H9 (cell line): ENCODE measurements around the gene DPH2. TPM values are rescaled to one million over a fixed set of nuclear protein-coding genes. Genes with fewer than 3 reads are reported as not detected.

Experiments
- DNase-seq: peaks from one replicate; pipeline ENCODE4 v3.0.0-alpha.2; 2017
- H2AFZ ChIP-seq: one replicate; pipeline ENCODE4 v1.6.1; 2013; ENCODE audit warnings: mild to moderate bottlenecking, low read length, control low read depth, moderate library complexity
- H2AK5ac ChIP-seq: 2 replicates; pipeline ENCODE4 v1.6.1; 2013; ENCODE audit warnings: low read length, control low read depth, mixed read lengths; ENCODE audit not compliant: insufficient read length
- H2BK120ac ChIP-seq: one replicate; pipeline ENCODE4 v1.6.1; 2013; ENCODE audit warnings: low read depth, mild to moderate bottlenecking, low read length, control low read depth, inconsistent platforms; ENCODE audit not compliant: poor library complexity, severe bottlenecking
- H2BK12ac ChIP-seq: 2 replicates; pipeline ENCODE4 v1.6.1; 2013; ENCODE audit warnings: low read length, control low read depth, mixed read lengths, low read depth; ENCODE audit not compliant: insufficient read length
- H2BK15ac ChIP-seq: 2 replicates; pipeline ENCODE4 v1.6.1; 2013; ENCODE audit warnings: low read depth, low read length, control low read depth
- H2BK20ac ChIP-seq: one replicate; pipeline ENCODE4 v1.6.1; 2013; ENCODE audit warnings: low read depth, mild to moderate bottlenecking, low read length, control low read depth, inconsistent platforms; ENCODE audit not compliant: poor library complexity, severe bottlenecking
- H2BK5ac ChIP-seq: 2 replicates; pipeline ENCODE4 v1.6.1; 2013; ENCODE audit warnings: low read length, control low read depth, mixed read lengths; ENCODE audit not compliant: insufficient read length
- H3K14ac ChIP-seq: 2 replicates; pipeline ENCODE4 v1.6.1; 2013; ENCODE audit warnings: low read length, control low read depth; ENCODE audit not compliant: insufficient read depth
- H3K18ac ChIP-seq: 2 replicates; pipeline ENCODE4 v1.6.1; 2013; ENCODE audit warnings: low read depth, mild to moderate bottlenecking, mixed read lengths, low read length, control low read depth; ENCODE audit not compliant: insufficient read length
- H3K23ac ChIP-seq: 2 replicates; pipeline ENCODE4 v1.6.1; 2013; ENCODE audit warnings: low read length, control low read depth, mixed read lengths, low read depth; ENCODE audit not compliant: insufficient read length
- H3K23me2 ChIP-seq: 2 replicates; pipeline ENCODE4 v1.6.1; 2013; ENCODE audit warnings: low read depth, mild to moderate bottlenecking, mixed read lengths, low read length, control low read depth; ENCODE audit not compliant: insufficient read length, poor library complexity, severe bottlenecking
- H3K27ac ChIP-seq: 2 replicates; pipeline ENCODE4 v1.5.1; 2013; ENCODE audit warnings: low read length, control low read depth, mixed read lengths, low read depth; ENCODE audit not compliant: insufficient read length
- H3K27me3 ChIP-seq: 2 replicates; pipeline ENCODE4 v1.6.1; 2013; ENCODE audit warnings: low read length, control low read depth, inconsistent platforms; ENCODE audit not compliant: insufficient read depth
- H3K4ac ChIP-seq: 2 replicates; pipeline ENCODE4 v1.6.1; 2013; ENCODE audit warnings: low read depth, mild to moderate bottlenecking, control low read depth, inconsistent platforms, low read length, moderate library complexity
- H3K4me1 ChIP-seq: 2 replicates; pipeline ENCODE4 v1.6.1; 2013; ENCODE audit warnings: low read length, control low read depth, inconsistent platforms; ENCODE audit not compliant: insufficient read depth
- H3K4me2 ChIP-seq: 2 replicates; pipeline ENCODE4 v1.6.1; 2013; ENCODE audit warnings: low read length, control low read depth, mixed read lengths; ENCODE audit not compliant: insufficient read length, insufficient read depth
- H3K56ac ChIP-seq: 2 replicates; pipeline ENCODE4 v1.6.1; 2013; ENCODE audit warnings: low read depth, mild to moderate bottlenecking, mixed read lengths, low read length, control low read depth; ENCODE audit not compliant: insufficient read length
- H3K79me1 ChIP-seq: 2 replicates; pipeline ENCODE4 v1.6.1; 2013; ENCODE audit warnings: low read depth, mild to moderate bottlenecking, moderate library complexity, low read length, control low read depth, inconsistent platforms; ENCODE audit not compliant: insufficient read depth, poor library complexity, severe bottlenecking
- H3K79me2 ChIP-seq: 2 replicates; pipeline ENCODE4 v1.6.1; 2013; ENCODE audit warnings: low read length, control low read depth, inconsistent platforms; ENCODE audit not compliant: insufficient read depth
- H3K9ac ChIP-seq: 2 replicates; pipeline ENCODE4 v1.6.1; 2013; ENCODE audit warnings: low read length, control low read depth, mixed read lengths; ENCODE audit not compliant: insufficient read length; ENCODE audit errors: extremely low read depth
- H3K9me3 ChIP-seq: one replicate; pipeline ENCODE4 v1.6.1; 2013; ENCODE audit warnings: low read depth, low read length, inconsistent platforms; ENCODE audit not compliant: control insufficient read depth
- H3T11ph ChIP-seq: one replicate; pipeline ENCODE4 v1.6.1; 2013; ENCODE audit warnings: mild to moderate bottlenecking, low read length, control low read depth, inconsistent platforms
- H4K20me1 ChIP-seq: one replicate; pipeline ENCODE4 v1.6.1; 2013; ENCODE audit not compliant: control insufficient read depth, insufficient read length, insufficient read depth
- H4K5ac ChIP-seq: 2 replicates; pipeline ENCODE4 v1.6.1; 2013; ENCODE audit warnings: low read depth, mild to moderate bottlenecking, mixed read lengths, low read length, control low read depth; ENCODE audit not compliant: insufficient read length
- H4K8ac ChIP-seq: replicated peaks from 2 replicates; pipeline ENCODE4 v1.6.1; 2013; ENCODE audit warnings: low read length, control low read depth, mixed read lengths, low read depth; ENCODE audit not compliant: insufficient read length
- H4K91ac ChIP-seq: 2 replicates; pipeline ENCODE4 v1.6.1; 2013; ENCODE audit warnings: low read depth, mild to moderate bottlenecking, moderate library complexity, mixed read lengths, low read length, control low read depth; ENCODE audit not compliant: insufficient read length
- H3K27ac Mint-ChIP-seq, 3 experiments: 2 replicates in 2 of 3; 3 replicates in 1 of 3; pipeline ENCODE4 v1.8.0; 2020 to 2021; ENCODE audit warnings: mixed read lengths in 3 of 3, mild to moderate bottlenecking in 1 of 3, moderate library complexity in 1 of 3
- H3K27me3 Mint-ChIP-seq: 2 replicates; pipeline ENCODE4 v1.8.0; 2021; ENCODE audit warnings: low read depth, mild to moderate bottlenecking, moderate library complexity, mixed read lengths
- H3K36me3 Mint-ChIP-seq, 3 experiments: 2 replicates in 2 of 3; 3 replicates in 1 of 3; pipeline ENCODE4 v1.8.0; 2020 to 2021; ENCODE audit warnings: low read depth in 3 of 3, mixed read lengths in 3 of 3; ENCODE audit not compliant: insufficient read depth in 1 of 3
- H3K4me1 Mint-ChIP-seq, 2 experiments: 2 replicates each; pipeline ENCODE4 v1.8.0; 2020; ENCODE audit warnings: mixed read lengths in 2 of 2
- H3K4me3 Mint-ChIP-seq, 2 experiments: 2 replicates in 1 of 2; 3 replicates in 1 of 2; pipeline ENCODE4 v1.8.0; 2020 to 2021; ENCODE audit warnings: mild to moderate bottlenecking in 2 of 2, mixed read lengths in 2 of 2, moderate library complexity in 1 of 2
- H3K9me3 Mint-ChIP-seq, 2 experiments: 2 replicates in 1 of 2; 3 replicates in 1 of 2; pipeline ENCODE4 v1.8.0; 2020; ENCODE audit warnings: mild to moderate bottlenecking in 2 of 2, mixed read lengths in 2 of 2, moderate library complexity in 1 of 2
- WGBS: extraction: QIAGEN DNeasy Blood & Tissue Kit; methylation state at CpG from one replicate; pipeline ENCODE4 v1.1.7; 2013; ENCODE audit warnings: missing lambda C conversion rate, low lambda C conversion rate, mixed read lengths; ENCODE audit not compliant: insufficient read length; ENCODE audit errors: extremely low coverage; 5-methylcytosine and 5-hydroxymethylcytosine counted together
- total RNA-seq: library from RNA; stranded (reverse); gene quantifications from 2 replicates; pipeline ENCODE4 v1.2.1, GENCODE V29; 2021
- TF ChIP-seq, protein P1 (sequence below): fragments of 200-600 bp; sonication (generic); conservative IDR thresholded peaks from 3 replicates; pipeline ENCODE4 v1.8.0; 2021; ENCODE audit warnings: antibody characterized with exemption, mild to moderate bottlenecking

DPH2 gene
- total RNA-seq, 1 experiment from 2014 or later: 74.4 TPM

DNA sequence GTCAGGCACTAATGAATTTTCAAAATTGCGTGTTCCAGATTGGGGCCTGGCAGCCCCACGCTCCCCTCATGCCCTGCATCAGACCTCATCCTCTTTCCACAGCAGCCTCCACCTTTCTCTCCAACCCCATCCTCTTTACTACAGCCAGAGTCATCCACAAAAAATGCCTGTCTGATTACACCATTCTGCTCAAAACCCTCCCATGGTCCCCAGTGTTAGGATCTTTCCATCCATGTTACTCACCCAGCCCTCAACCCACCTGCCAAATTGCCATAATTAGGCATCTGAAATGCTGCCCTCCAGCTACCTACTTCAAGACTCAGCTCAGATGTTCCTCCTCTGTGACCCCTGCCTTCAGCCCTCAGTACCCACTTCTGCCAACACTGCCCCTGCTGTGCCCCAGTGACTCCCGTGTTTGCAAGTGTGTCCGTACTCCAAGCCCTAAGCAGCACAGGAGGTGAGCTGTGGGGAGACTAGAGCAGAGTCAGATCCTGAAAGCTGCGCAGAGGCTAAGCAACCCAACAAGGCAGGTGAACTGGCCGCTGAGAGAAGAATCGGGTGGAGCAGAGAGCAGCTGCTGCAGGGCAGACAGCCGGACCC is 36.9 kb upstream of the DPH2 start:
- H3K36me3 Mint-ChIP-seq: 0 out of 7 replicates have a peak, but pooled peaks cover 0 to 3% (median 0%) of the 10 kb centered on the region in 3 experiments
- Histone ChIP-seq H2AFZ (no peak overlapping the region), H2BK20ac (no peak overlapping the region), H3K14ac (peak overlapping the region; percentile 74; the same call in 1 of the 2 replicates), H3T11ph (no peak overlapping the region), H3K9ac (peak overlapping the region; percentile 20), H3K79me2 (no peaks in the 10 kb centered on the region), H3K79me1 (no peaks in the 10 kb centered on the region), H3K4me2 (peak overlapping the region; percentile 65), H3K9me3 (no peaks in the 10 kb centered on the region), H2BK5ac (no peak overlapping the region), H3K27ac (no peak overlapping the region), H3K4ac (no peak overlapping the region), H3K23ac (no peak overlapping the region), H2BK12ac (no peak overlapping the region), H4K5ac (no peak overlapping the region), H2BK120ac (no peak overlapping the region), H3K18ac (peak overlapping the region; percentile 37), H3K27me3 (no peaks in the 10 kb centered on the region), H3K56ac (no peak overlapping the region), H4K91ac (no peak overlapping the region), H4K20me1 (no peaks in the 10 kb centered on the region), H2AK5ac (no peak overlapping the region), H3K4me1 (peaks cover 6% of the 10 kb centered on the region; the same call in 1 of the 2 replicates), H3K23me2 (peaks cover 21% of the 10 kb centered on the region), H2BK15ac (peak overlapping the region; percentile 9; the same call in 1 of the 2 replicates), H4K8ac (no peak overlapping the region)
- H3K4me1 Mint-ChIP-seq: peaks cover 33 to 41% of the 10 kb centered on the region in 2 experiments
- WGBS: no CpG with 5 or more reads among the region's 8 CpGs
- H3K27ac Mint-ChIP-seq: peak overlapping the region in 1 of 3 experiments; percentile 49; a peak in 1 of 7 replicates
- H3K9me3 Mint-ChIP-seq: no peaks in the 10 kb centered on the region
- peaks cover 15% of the 10 kb centered on the region for H3K27me3 Mint-ChIP-seq
- peak overlapping the region; percentile 76 to 88 for H3K4me3 Mint-ChIP-seq
- TF ChIP-seq, protein P1, sequence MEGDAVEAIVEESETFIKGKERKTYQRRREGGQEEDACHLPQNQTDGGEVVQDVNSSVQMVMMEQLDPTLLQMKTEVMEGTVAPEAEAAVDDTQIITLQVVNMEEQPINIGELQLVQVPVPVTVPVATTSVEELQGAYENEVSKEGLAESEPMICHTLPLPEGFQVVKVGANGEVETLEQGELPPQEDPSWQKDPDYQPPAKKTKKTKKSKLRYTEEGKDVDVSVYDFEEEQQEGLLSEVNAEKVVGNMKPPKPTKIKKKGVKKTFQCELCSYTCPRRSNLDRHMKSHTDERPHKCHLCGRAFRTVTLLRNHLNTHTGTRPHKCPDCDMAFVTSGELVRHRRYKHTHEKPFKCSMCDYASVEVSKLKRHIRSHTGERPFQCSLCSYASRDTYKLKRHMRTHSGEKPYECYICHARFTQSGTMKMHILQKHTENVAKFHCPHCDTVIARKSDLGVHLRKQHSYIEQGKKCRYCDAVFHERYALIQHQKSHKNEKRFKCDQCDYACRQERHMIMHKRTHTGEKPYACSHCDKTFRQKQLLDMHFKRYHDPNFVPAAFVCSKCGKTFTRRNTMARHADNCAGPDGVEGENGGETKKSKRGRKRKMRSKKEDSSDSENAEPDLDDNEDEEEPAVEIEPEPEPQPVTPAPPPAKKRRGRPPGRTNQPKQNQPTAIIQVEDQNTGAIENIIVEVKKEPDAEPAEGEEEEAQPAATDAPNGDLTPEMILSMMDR: no peak
- DNase-seq: no peak
